Panc1 (cell line): ENCODE data around the gene ZBP1. TPM values are rescaled to one million over a fixed set of nuclear protein-coding genes. Genes with fewer than 3 reads are reported as not detected.

Experiments
- ATAC-seq: fragments of 200-7000 bp; cut with Tn5 transposase; 2 replicates; pipeline ENCODE4 v1.9.1; 2020; ENCODE audit warnings: mild to moderate bottlenecking, moderate library complexity
- Bru-seq: library from RNA; stranded (reverse); fragments of 400-500 nt; gene quantifications from one replicate; lab custom pipeline; 2021; lab: Mats Ljungman, UMichigan
- BruChase-seq, 2 experiments: library from RNA; stranded (reverse); fragments of 400-500 nt; gene quantifications; one replicate each; lab custom pipeline; 2021; lab: Mats Ljungman, UMichigan
- BruUV-seq: library from RNA; stranded (reverse); fragments of 400-500 nt; replicated peaks from 2 replicates; lab custom pipeline; 2021; lab: Mats Ljungman, UMichigan
- CTCF ChIA-PET: fragments of 300-600 bp; sonication (Branson Sonifier 250); formaldehyde crosslinking; loops from one replicate; lab custom pipeline; 2022; ENCODE audit warnings: antibody characterized with exemption; lab: Charles Lee
- POLR2A ChIA-PET: fragments of 300-600 bp; sonication (Branson Sonifier 250); formaldehyde crosslinking; loops from one replicate; lab custom pipeline; 2022; ENCODE audit warnings: antibody characterized with exemption; lab: Charles Lee
- DNase-seq: peaks from one replicate; pipeline ENCODE4 v3.0.0-alpha.2; 2010; ENCODE audit warnings: low read depth, low spot score
- H3K27ac ChIP-seq: 2 replicates; pipeline ENCODE4 v1.5.1; 2011; ENCODE audit warnings: mild to moderate bottlenecking, low read length, inconsistent platforms
- H3K27me3 ChIP-seq: fragments of 200-500 bp; sonication (Bioruptor generic); 2 replicates; pipeline ENCODE4 v1.6.0; 2014; ENCODE audit warnings: low read length, inconsistent platforms; ENCODE audit not compliant: control insufficient read depth, insufficient read depth
- H3K36me3 ChIP-seq: fragments of 200-500 bp; sonication (Bioruptor generic); 2 replicates; pipeline ENCODE4 v1.5.1; 2014; ENCODE audit warnings: inconsistent platforms, mild to moderate bottlenecking, low read length, moderate library complexity; ENCODE audit not compliant: control insufficient read depth, insufficient read depth
- H3K4me1 ChIP-seq: 2 replicates; pipeline ENCODE4 v1.5.1; 2011; ENCODE audit warnings: inconsistent platforms, mild to moderate bottlenecking, low read length, moderate library complexity; ENCODE audit not compliant: control insufficient read depth, insufficient read depth
- H3K4me3 ChIP-seq, 2 experiments: 2 replicates each; pipeline ENCODE4 v1.5.1; 2011 to 2012; ENCODE audit warnings: low read depth in 2 of 2, low read length in 2 of 2, mild to moderate bottlenecking in 2 of 2, inconsistent platforms in 1 of 2, moderate library complexity in 1 of 2
- H3K9me3 ChIP-seq: fragments of 200-500 bp; sonication (Bioruptor generic); 2 replicates; pipeline ENCODE4 v1.5.1; 2014; ENCODE audit warnings: low read depth, mild to moderate bottlenecking, inconsistent platforms, low read length, moderate library complexity; ENCODE audit not compliant: control insufficient read depth, insufficient read depth
- CTCF ChIP-seq: fragments of 450-650 bp; IDR thresholded peaks from 2 replicates; pipeline ENCODE4 v1.5.1; 2017; ENCODE audit warnings: mild to moderate bottlenecking
- POLR2AphosphoS5 ChIP-seq: IDR thresholded peaks from 2 replicates; pipeline ENCODE4 v1.6.1; 2012; ENCODE audit warnings: mild to moderate bottlenecking, low read depth, low read length, moderate library complexity
- REST ChIP-seq, 2 experiments: IDR thresholded peaks; 2 replicates each; pipeline ENCODE4 v1.6.1; 2011 to 2012; ENCODE audit warnings: low read depth in 2 of 2, control low read depth in 1 of 2, low read length in 1 of 2, mild to moderate bottlenecking in 1 of 2, moderate library complexity in 1 of 2; ENCODE audit not compliant: insufficient read depth in 1 of 2
- SIN3A ChIP-seq: IDR thresholded peaks from 2 replicates; pipeline ENCODE4 v1.6.1; 2012; ENCODE audit warnings: low read depth, mild to moderate bottlenecking, low read length, moderate library complexity, borderline replicate concordance; ENCODE audit not compliant: insufficient read depth
- TCF7L2 ChIP-seq: IDR thresholded peaks from 2 replicates; pipeline ENCODE4 v1.6.1; 2011; ENCODE audit warnings: mild to moderate bottlenecking, low read depth, low read length, inconsistent platforms
- in situ Hi-C: cut with HindIII; loops from 2 replicates; pipeline ENCODE4 v1.10.0; 2016; ENCODE audit warnings: low sequenced_read_pairs, low pct_unique_long_range_greater_than_20kb
- intact Hi-C: fragments of 100-400 bp; cut with micrococcal nuclease; formaldehyde crosslinking; loops from one replicate; pipeline ENCODE4 v1.10.0; 2022; ENCODE audit not compliant: unreplicated experiment
- long read RNA-seq: library from polyadenylated mRNA; unstranded; transcript quantifications from one replicate; pipeline ENCODE4 v2.0.0, GENCODE V29; 2021; ENCODE audit not compliant: unreplicated experiment
- polyA plus RNA-seq: library from polyadenylated mRNA; unstranded; fragments of >200 nt; gene quantifications from one replicate; pipeline ENCODE4 v1.2.1, GENCODE V29; 2012; ENCODE audit warnings: missing spikeins; ENCODE audit not compliant: insufficient read length
- total RNA-seq: library from RNA; stranded (reverse); gene quantifications from one replicate; pipeline ENCODE4 v1.2.1, GENCODE V29; 2021; ENCODE audit not compliant: unreplicated experiment

Gene ZBP1
- total RNA-seq (not detected), Bru-seq, nascent RNA (percentile 5 among the genes with signal in this experiment), BruChase-seq, experiment 1, labeled RNA remaining after a 2-hour chase (percentile 16 among the genes with signal in this experiment), BruChase-seq, experiment 2, labeled RNA remaining after a 6-hour chase (percentile 15 among the genes with signal in this experiment)
- polyA plus RNA-seq = not detected
- long read RNA-seq = 0 reads

GRCh38 chr20:57620274-57620990, at the start of gene ZBP1:
TSS of gene ZBP1 (minus strand) at chr20:57620426. CDS start at chr20:57620295, 131 bp downstream.
- no peak within 1 kb of the TSS for H3K27ac ChIP-seq
- ATAC-seq = no peak

More at GRCh38 chr20:57620274-57620990, at the start of gene ZBP1:
- H3K4me1 ChIP-seq = peaks cover 5% of the 10 kb centered on the region; the same call in 1 of the 2 replicates
- no peak for DNase-seq
- in situ Hi-C loops = no loop called here
- no peaks in the 10 kb centered on the region for H3K36me3 ChIP-seq
- POLR2A ChIA-PET = interaction anchor here (0.6 kb wide), 1 partner anchor 68 kb away, joined by 8 read pairs; no protein-coding TSS in a partner anchor
- H3K4me3 ChIP-seq = no peak within 1 kb of the TSS
- no peaks in the 10 kb centered on the region for H3K27me3 ChIP-seq
- BruUV-seq = no TSS peak
- intact Hi-C loops = no loop called here
- TF ChIP-seq POLR2AphosphoS5 = no peak
- TF ChIP-seq CTCF = no peak
- TF ChIP-seq REST (IDR thresholded peaks at IDR 0.05; ENCODE audit: insufficient read depth in 1 of 2, low read depth in 2 of 2, low read length in 1 of 2) = no peak
- TF ChIP-seq SIN3A = no peak
- TF ChIP-seq TCF7L2 = no peak
- CTCF ChIA-PET = no interaction called here
- no peaks in the 10 kb centered on the region for H3K9me3 ChIP-seq
